Glomerular endothelial cell (primary cell): Measurements from ENCODE around the gene SETD9. TPM values are rescaled to one million over a fixed set of nuclear protein-coding genes. Genes with fewer than 3 reads are reported as not detected.

Experiments used
- DNase-seq: peaks from one replicate; pipeline ENCODE4 v3.0.0-alpha.2; 2011; ENCODE audit warnings: low read depth, low spot score; ENCODE audit errors: extremely low read depth
- total RNA-seq: library from RNA; depleted of rRNA; stranded (reverse); fragments of >200 nt; gene quantifications from 2 replicates; pipeline ENCODE4 v1.2.3, GENCODE V29; 2015

SETD9 gene
- total RNA-seq, 1 donor from 2014 or later = 5.1 TPM

DNA sequence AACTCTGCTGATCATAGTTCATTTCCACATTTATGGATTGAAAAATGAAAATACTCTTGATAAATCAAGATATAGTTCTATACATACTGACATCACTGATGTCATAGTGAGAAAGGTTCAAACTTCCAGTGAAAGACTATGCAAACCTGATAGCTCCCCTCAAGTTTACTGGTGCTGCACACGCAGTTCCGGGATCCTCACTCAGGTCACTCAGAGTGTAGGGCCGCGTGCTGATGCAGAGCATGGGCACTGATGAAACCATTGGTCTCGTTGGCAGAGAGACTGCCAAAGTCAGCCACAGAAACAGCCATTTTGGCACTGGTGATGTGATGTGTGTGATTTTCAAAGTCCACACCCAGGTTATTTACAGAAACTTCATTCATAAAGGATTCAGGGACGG, 13.5 kb downstream of the SETD9 start:
- DNase-seq = no peak

DNA sequence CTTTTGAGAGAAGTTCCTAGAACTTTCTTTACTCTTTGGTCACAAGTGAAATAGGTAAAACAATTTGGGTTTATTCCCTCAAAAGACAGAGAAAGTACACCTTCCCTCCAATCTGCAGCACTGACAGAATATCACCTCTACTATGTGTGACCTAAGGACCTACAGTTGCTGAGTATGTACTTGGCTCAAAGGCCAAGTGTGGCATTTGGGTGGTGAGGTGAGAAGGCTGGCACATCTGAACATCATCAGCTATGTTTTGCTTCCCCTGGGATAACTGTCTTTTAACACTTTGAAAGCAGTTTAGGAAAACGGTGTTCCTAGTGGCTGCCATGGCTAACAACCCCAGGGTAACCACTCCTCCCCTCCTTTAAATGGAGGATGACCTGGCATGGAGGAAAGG, 24.9 kb downstream of the SETD9 start:
- DNase-seq = no peak

DNA sequence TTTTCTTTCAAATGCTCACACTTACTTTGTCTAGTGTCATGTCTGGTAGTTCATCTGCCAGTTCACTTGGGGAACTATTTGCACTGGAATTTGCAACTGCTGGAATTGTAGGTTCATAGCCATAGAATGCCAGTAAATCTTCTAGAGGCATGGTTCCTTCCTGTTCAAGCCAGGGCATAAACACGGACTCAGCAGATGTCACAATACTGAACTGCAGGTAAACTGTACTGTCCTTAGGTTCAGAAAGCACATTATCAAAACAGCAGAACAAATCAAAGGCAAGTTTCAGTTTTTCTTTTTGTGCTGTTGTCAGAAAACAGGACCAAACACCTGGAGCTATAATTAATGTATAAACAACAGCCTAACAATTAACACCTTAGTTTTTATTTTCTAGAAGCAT, 29.5 kb downstream of the SETD9 start:
- no peak for DNase-seq

DNA sequence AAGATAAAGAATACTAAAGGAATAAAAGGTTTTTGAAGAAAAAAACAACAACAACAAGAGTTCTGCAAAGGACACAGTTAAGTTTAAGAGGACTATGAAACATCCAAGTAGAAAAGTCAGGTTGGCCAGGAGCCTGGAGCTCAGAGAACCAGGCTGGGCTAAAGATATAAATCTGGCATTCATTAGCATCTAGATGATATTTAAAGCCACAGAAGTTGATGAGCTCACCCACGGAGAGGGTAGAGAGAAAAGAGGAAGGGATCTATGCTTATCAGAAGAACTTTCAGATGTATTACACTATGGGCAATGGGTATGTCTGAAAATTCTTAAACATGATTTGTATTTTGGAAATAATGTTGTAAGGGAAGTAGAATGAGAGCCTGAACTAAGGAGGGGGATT, 32.6 kb downstream of the SETD9 start:
- DNase-seq = no peak

DNA sequence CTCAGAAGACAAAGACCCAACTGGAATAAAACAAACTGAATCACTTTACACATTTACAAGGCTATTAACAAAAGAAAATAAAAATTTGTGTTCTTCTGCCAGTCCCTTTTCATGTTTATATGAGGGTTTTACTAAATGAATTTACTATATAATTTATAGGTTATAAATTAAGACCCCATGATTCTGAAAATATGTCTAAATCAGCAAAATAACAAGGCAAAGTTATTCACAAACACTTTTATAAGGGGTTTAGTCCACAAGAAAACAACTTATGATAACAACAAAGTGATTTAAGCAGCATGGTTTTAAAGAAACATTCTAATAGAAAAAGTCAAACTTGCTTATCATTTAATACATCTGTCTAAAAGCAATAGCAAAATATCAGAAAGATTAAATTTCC, 37.7 kb downstream of the SETD9 start:
- DNase-seq = no peak

DNA sequence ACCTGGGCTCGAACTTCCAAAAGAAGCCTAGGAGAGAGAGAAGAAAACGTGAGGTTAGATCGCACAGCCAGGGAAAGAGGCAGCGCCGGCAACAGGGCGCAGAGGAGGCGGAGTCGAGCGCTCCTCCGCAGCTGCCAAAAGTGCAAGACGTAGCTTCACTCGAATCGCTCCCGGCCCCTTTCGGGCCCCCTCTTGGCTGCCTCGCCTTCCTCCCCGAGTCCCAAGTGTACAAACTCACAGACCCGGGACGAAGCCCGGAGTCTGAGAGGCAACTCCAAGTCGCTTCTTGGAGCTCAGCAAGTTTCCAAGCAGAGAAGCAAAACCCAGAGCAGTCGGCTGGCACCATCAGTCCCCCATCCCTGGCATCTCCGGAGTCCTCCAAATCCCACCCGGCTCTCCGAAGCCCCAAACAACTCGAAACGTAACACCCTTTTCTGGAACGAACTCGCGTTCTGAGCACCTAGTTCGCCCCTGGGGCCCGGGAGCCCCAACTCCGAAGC, 41.3 kb downstream of the SETD9 start:
- DNase-seq = no peak

DNA sequence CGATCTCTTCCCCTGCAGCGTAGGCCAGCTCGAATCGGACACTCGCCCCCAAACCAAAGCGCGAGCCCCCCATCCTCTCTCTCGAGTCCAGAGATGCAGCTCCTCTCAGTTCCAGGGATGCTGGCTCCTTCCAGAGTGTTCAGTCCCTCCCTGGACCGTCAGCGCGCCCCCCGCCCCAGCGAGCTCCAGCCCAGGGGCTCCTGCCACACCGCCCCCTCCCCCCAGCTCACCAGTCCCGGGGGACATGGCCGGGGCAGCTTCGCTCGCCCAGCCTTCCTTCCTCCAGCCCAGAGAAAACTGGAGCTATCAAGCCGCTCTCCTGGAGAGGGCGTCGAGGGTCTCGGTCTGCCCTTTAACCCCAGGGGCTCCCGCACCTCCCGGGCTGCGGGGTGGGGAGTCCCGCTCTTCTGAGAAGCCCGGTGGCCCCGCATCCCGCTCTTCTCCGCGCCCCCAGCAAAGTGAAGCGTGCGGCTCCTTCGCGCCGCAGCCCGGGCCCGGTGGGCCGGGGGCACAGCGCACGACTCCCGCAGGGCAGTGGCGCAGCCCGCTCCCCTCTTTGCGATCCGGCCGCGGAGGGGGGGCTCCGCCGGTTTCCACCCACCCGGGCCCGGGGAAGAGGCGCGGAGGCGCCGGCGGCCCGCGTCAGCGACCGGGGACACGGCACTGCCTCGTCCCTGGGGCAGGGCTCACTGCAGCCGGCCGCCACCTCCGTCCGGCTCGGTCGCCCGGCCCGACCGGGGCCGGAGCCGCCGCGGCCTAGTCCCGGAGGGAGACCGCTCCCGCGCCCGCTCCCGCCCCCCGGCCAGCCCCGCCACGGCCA, 41.9 kb downstream of the SETD9 start:
- DNase-seq = no peak

DNA sequence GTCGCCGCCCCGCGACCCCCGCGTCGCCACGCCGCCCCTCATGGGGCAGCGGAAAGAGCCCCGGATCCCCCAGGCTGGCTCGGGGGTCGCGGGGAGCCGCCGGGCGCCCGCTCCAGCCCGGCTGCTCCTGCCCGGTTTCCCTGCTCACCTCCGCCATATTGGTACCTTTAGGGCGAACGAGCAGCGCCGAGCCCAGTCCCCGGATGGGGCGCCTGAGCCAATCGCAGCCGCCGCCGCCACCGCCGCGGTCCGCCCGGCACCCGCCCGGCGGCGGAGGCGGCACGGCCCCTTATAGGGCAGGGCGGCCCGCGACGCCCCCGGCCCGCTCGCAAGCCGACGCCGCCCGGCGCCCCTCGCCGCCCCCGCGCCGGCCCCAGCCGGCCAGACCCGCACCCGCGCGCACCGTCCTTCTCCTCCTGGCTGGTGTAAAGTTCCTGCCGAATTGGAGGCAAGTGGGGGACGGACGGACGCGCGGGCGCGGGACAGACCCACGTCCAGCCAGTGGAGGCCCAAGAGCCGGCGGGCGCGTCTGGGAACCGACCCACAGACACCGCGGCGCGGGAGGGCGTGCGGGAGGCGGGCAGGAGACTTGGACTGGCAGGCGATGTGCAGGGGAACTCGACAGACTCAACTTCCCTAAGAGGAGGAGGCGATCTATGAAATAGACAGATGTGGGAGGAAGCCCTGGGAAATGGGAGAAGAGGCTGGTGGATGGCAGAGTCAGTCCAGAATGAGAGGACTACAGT, 42.7 kb downstream of the SETD9 start, which contains the start of gene MIER3:
TSS of gene MIER3 (minus strand) at position 178 of the 746 bp plus-strand sequence. CDS start at position 157, 21 bp downstream.
- no peak for DNase-seq

DNA sequence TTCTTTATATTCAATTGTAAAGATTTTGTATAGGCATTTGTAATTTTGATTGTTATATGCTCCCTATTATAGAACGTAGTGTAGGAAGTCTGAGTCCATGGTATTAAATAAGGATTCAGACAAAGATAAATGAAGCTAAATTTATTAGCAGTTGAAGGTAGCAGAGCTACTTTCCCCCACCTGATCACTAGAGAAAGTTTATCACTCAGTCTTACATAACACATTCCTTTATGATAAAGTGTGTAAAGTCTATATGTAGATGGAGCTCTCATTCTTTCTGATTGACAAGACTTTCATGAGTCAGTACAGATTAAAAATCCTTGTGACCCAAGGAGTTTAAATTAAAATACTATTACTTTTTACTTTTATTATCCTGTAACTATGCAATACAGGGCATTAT, 44.9 kb downstream of the SETD9 start:
- no peak for DNase-seq

DNA sequence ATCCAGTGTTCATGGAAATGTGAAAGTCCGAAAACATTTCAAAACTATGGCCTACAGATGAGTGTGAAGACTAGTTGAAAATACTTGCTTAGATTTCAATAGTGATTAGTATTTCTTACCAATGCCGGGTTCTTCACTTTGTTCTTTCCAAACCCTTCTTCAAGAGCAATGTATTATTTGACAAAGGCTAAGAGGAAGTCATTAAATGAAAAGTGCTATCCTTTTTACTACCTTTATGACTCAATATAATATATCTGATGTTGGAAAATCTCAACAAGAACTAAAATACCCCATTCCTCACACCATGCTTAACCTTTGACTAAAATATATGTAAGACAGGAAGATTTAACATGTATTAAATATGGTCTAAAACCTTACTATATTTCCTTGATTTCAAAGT, 49.2 kb downstream of the SETD9 start:
- DNase-seq = no peak

DNA sequence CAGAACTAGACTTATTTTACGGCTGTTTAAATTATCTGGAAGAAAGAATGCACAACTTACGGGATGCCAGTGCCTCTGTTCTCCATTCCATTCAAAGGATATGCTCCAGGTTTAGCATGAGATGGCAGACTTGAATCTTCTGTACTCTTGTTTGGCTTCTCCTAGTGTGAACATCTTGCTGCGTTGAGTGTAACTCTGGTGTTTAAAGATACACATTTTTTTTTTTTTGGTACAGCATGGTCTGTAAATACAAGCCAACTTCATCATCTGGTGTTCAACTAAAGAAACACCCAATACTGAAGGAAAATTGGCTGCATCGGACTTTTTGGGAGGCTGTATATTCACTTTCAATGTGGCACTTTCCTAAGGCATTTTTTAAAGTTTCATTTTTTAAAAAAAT, 49.9 kb downstream of the SETD9 start:
- DNase-seq = no peak

DNA sequence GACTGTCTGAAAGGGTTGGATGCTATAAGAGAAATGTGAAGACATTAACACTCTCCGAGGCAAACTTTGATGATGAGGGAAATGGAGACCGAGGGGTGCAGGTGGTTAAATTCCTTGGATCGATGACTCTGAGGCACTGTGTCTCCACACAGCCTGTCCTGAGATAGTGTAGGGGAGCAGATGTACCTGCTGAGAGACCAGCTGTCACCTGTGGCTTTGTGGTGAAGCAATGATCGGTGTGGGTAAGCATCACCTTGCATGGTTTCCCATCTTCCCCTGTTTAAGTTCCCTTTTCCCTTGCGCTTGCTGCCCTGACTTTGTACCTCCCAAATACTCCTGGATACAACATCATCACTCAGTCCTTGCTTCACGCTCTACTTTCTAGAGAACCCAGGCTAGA, 52.4 kb downstream of the SETD9 start:
- no peak for DNase-seq

DNA sequence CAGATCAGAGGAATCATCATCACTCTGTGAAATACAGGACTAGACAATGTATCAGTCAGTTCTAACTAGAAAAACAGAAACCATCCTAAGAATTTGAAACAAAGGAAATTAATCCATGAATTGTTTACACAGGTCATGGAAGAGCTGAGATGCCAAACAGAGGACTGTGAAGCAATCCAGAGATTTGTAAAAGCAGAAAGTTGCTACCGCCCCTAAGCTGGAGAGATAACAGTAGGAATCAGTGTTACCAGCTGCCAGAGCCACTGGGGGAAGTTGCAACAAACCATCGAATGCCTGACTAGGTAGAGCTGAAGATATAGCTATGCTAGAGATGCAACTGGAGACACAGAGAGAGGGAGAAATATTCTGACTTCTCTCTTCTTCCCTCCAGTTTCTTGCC, 52.9 kb downstream of the SETD9 start:
- DNase-seq = no peak

DNA sequence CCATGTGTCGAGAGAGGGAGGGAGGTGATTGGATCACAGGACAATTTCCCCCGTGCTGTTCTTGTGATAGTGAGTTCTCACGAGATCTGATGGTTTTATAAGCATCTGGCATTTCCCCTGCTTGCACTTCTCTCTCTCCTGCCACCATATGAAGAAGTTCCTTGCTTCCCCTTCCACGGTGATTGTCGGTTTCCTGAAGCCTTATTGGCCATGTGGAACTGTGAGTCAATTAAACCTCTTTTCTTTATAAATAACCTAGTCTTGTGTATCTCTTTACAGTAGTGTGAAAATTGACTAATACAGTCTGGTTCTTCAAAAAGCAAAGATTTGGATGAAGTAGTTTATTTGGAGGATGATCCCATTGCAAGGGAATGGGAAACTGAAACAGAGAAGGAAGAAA, 53.9 kb downstream of the SETD9 start:
- no peak for DNase-seq

DNA sequence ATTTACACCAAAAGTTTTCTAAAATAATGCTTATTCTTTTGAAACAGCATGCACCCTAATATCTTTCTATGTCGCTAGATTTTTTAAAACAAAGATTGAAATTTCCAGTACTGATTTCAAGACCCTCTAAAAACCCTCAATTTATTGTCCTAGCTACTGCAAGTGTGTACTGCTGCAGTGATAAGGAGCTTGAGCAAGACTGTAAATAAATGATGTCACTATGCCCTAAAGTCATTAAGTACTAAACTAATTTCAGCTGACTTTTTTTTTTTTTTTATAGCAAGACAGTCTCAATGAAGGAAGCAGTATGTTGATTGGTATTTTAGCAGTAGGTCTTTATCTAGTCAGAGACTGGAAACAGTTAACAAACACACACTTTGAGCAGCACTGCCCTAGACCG, 54.8 kb downstream of the SETD9 start:
- no peak for DNase-seq

Other genes starting within 250 kb of the SETD9 start
- gene MAP3K1, start 94.0 kb upstream of the SETD9 start, total RNA-seq = 13.2 and 17.5 TPM in 2 replicates
- gene MIER3, start 42.5 kb downstream of the SETD9 start, total RNA-seq = 10.7 and 27.7 TPM in 2 replicates